Endodermal cell (in vitro differentiated cells): Measurements from ENCODE around the gene DACT3. TPM values are rescaled to one million over a fixed set of nuclear protein-coding genes. Genes with fewer than 3 reads are reported as not detected.

Source experiments
- DNase-seq: peaks from one replicate; pipeline ENCODE4 v3.0.0-alpha.2; 2017
- H3K27ac ChIP-seq: 2 replicates; pipeline ENCODE4 v1.5.1; 2013; ENCODE audit warnings: mild to moderate bottlenecking, low read depth, low read length, moderate library complexity
- H3K27me3 ChIP-seq: 2 replicates; pipeline ENCODE4 v1.6.1; 2013; ENCODE audit warnings: mild to moderate bottlenecking, low read length, moderate library complexity; ENCODE audit not compliant: insufficient read depth, control insufficient read depth, poor library complexity, severe bottlenecking
- H3K36me3 ChIP-seq: 2 replicates; pipeline ENCODE4 v1.7.0; 2013; ENCODE audit warnings: mild to moderate bottlenecking, low read length, moderate library complexity; ENCODE audit not compliant: control insufficient read depth, insufficient read depth
- H3K4me1 ChIP-seq: one replicate; pipeline ENCODE4 v1.7.0; 2013; ENCODE audit warnings: low read length; ENCODE audit not compliant: control insufficient read depth, insufficient read depth
- H3K4me3 ChIP-seq: 2 replicates; pipeline ENCODE4 v1.5.1; 2013; ENCODE audit warnings: mild to moderate bottlenecking, low read length, moderate library complexity
- H3K9ac ChIP-seq: 2 replicates; pipeline ENCODE4 v1.6.1; 2013; ENCODE audit warnings: mild to moderate bottlenecking, low read length, moderate library complexity; ENCODE audit not compliant: poor library complexity, severe bottlenecking; ENCODE audit errors: extremely low read depth
- H3K9me3 ChIP-seq: 2 replicates; pipeline ENCODE4 v1.6.1; 2013; ENCODE audit warnings: mild to moderate bottlenecking, low read length, moderate library complexity; ENCODE audit not compliant: control insufficient read depth
- H3K27ac Mint-ChIP-seq: 2 replicates; pipeline ENCODE4 v1.8.0; 2020; ENCODE audit warnings: mixed read lengths
- H3K27me3 Mint-ChIP-seq: 2 replicates; pipeline ENCODE4 v1.8.0; 2021; ENCODE audit warnings: mild to moderate bottlenecking, mixed read lengths; ENCODE audit not compliant: insufficient read depth
- H3K36me3 Mint-ChIP-seq: 2 replicates; pipeline ENCODE4 v1.8.0; 2020; ENCODE audit warnings: low read depth, mixed read lengths
- H3K4me1 Mint-ChIP-seq: 2 replicates; pipeline ENCODE4 v1.8.0; 2020; ENCODE audit warnings: mixed read lengths
- H3K4me3 Mint-ChIP-seq: 2 replicates; pipeline ENCODE4 v1.8.0; 2020; ENCODE audit warnings: mild to moderate bottlenecking, moderate library complexity, mixed read lengths
- H3K9me3 Mint-ChIP-seq: 2 replicates; pipeline ENCODE4 v1.8.0; 2020; ENCODE audit warnings: mild to moderate bottlenecking, mixed read lengths
- WGBS, 2 experiments: methylation state at CpG; one replicate each; pipeline versions ENCODE4 v1.1.5 to v1.1.7; 2013; ENCODE audit warnings: missing lambda C conversion rate in 2 of 2, mixed read lengths in 1 of 2; ENCODE audit not compliant: insufficient coverage in 1 of 2, insufficient read length in 1 of 2; 5-methylcytosine and 5-hydroxymethylcytosine counted together
- total RNA-seq, 2 donors: library from RNA; stranded (reverse); fragmentation: NEBNext Ultra II Directional in 1 of 2; extraction: Animal tissue kit (Norgen Biotek cat#: 25700) in 1 of 2; gene quantifications; 2 replicates in 1 of 2; 3 replicates in 1 of 2; pipeline ENCODE4 v1.2.1, GENCODE V29; 2021
- TF ChIP-seq, protein P1 (sequence below): fragments of 200-600 bp; sonication (generic); conservative IDR thresholded peaks from 2 replicates; pipeline ENCODE4 v1.5.0; 2021; ENCODE audit warnings: antibody characterized with exemption, mild to moderate bottlenecking

DACT3 gene
- total RNA-seq, 2 donors from 2014 or later: 0.15 to 0.70 TPM

DNA sequence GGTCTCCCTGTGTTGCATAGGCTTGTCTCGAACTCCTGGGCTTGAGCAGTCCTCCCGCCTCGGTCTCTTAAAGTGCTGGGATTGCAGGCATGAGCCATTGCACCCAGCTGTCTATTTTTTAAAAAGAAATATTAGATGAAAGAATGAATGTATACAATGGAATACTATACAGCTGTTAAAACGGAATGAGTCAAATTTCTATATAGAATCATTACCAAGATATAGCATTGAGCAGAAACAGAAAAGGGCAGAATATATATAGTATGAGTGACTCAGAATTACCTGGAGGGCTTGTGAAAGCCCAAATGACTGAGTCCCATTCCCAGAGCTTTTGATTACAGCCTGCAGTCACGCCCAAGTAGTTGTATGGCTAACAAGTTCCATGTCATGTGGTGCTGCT, 4.4 kb downstream of the DACT3 start:
- no peak overlapping the region for H3K9ac ChIP-seq
- peaks cover 24% of the 10 kb centered on the region for H3K27me3 ChIP-seq
- 91 to 98% methylated on average over 4 of the region's 5 CpGs for WGBS, 2 experiments
- TF ChIP-seq, protein P1, sequence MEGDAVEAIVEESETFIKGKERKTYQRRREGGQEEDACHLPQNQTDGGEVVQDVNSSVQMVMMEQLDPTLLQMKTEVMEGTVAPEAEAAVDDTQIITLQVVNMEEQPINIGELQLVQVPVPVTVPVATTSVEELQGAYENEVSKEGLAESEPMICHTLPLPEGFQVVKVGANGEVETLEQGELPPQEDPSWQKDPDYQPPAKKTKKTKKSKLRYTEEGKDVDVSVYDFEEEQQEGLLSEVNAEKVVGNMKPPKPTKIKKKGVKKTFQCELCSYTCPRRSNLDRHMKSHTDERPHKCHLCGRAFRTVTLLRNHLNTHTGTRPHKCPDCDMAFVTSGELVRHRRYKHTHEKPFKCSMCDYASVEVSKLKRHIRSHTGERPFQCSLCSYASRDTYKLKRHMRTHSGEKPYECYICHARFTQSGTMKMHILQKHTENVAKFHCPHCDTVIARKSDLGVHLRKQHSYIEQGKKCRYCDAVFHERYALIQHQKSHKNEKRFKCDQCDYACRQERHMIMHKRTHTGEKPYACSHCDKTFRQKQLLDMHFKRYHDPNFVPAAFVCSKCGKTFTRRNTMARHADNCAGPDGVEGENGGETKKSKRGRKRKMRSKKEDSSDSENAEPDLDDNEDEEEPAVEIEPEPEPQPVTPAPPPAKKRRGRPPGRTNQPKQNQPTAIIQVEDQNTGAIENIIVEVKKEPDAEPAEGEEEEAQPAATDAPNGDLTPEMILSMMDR: no peak
- Mint-ChIP-seq H3K27ac (no peak overlapping the region), H3K36me3 (no peaks in the 10 kb centered on the region), H3K27me3 (peaks cover 60% of the 10 kb centered on the region), H3K9me3 (no peaks in the 10 kb centered on the region), H3K4me3 (no peak overlapping the region), H3K4me1 (peaks cover 12% of the 10 kb centered on the region)
- no peak overlapping the region for H3K4me3 ChIP-seq
- no peak for DNase-seq
- no peaks in the 10 kb centered on the region for H3K9me3 ChIP-seq
- no peak overlapping the region for H3K27ac ChIP-seq
- no peaks in the 10 kb centered on the region for H3K4me1 ChIP-seq
- H3K36me3 ChIP-seq: no peaks in the 10 kb centered on the region

DNA sequence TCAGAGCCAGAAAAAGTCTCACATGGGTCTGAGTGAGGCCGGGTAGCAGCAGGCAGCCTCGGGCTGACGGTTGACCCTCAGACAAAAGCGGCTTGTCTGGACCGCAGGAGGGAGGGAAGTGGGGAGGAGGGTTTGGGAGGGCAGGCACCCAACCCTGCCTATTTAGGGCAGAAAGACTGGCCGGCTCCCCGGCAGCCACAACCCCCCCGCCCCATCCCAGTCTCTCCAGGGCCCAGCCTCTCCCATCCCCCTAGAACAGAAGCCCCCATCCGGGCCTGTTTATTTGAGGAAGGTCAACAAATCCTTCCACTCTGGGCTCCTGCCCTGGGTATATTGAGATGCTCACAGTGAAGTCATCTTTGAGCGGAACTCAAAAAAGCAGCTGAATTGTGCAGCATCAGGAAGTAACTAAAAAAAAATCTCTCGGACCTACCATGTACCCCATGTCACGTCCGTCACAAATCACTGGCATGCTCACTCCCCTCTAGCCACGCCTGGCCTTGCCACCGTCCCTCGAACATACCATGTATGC, 6.3 kb downstream of the DACT3 start:
- H3K27me3 Mint-ChIP-seq: peaks cover 68% of the 10 kb centered on the region
- Histone ChIP-seq H3K27ac (peak overlapping the region; percentile 66), H3K4me1 (no peaks in the 10 kb centered on the region), H3K36me3 (no peaks in the 10 kb centered on the region), H3K9ac (no peak overlapping the region), H3K27me3 (peaks cover 26% of the 10 kb centered on the region), H3K4me3 (no peak overlapping the region), H3K9me3 (no peaks in the 10 kb centered on the region)
- peak; percentile 60 for DNase-seq
- H3K9me3 Mint-ChIP-seq: peaks cover 11% of the 10 kb centered on the region
- H3K36me3 Mint-ChIP-seq: no peaks in the 10 kb centered on the region
- H3K4me3 Mint-ChIP-seq: no peak overlapping the region
- TF ChIP-seq, protein P1: no peak
- peaks cover 8% of the 10 kb centered on the region for H3K4me1 Mint-ChIP-seq
- H3K27ac Mint-ChIP-seq: peak overlapping the region; percentile 19
- WGBS, 2 experiments: 50 to 55% methylated on average over 10 to 16 of the region's 16 CpGs

GRCh38 chr19:46650445-46650844, 10.5 kb downstream of the DACT3 start:
- H3K9ac ChIP-seq: no peak overlapping the region
- H3K27me3 ChIP-seq: peaks cover 51% of the 10 kb centered on the region
- Mint-ChIP-seq H3K36me3 (peaks cover 5% of the 10 kb centered on the region), H3K4me3 (no peak overlapping the region), H3K27me3 (peaks cover 72% of the 10 kb centered on the region), H3K9me3 (peaks cover 33% of the 10 kb centered on the region), H3K27ac (no peak overlapping the region), H3K4me1 (peaks cover 3% of the 10 kb centered on the region)
- no peaks in the 10 kb centered on the region for H3K36me3 ChIP-seq
- TF ChIP-seq, protein P1: no peak
- no peak overlapping the region for H3K4me3 ChIP-seq
- 89 to 95% methylated on average over 5 to 7 of the region's 7 CpGs for WGBS, 2 experiments
- H3K4me1 ChIP-seq: no peaks in the 10 kb centered on the region
- no peak for DNase-seq
- no peak overlapping the region for H3K27ac ChIP-seq
- H3K9me3 ChIP-seq: peaks cover 10% of the 10 kb centered on the region
